Activated T-cell treated with anti-CD3 and anti-CD28 coated beads, Interleukin-2, amount 50 U/mL, for 48 hours (primary cell): Measurements from ENCODE around the gene SFT2D1.

Experiments used
- DNase-seq, 2 experiments: peaks; one replicate each; pipeline ENCODE4 v3.0.0-alpha.2; 2020

SFT2D1 gene

GRCh38 chr6:166306378-166307081, 35.8 kb downstream of the SFT2D1 start:
- DNase-seq: no peak

- no peak for DNase-seq
Measured at GRCh38 chr6:166305562-166306117, 36.7 kb downstream of the SFT2D1 start.

GRCh38 chr6:166304106-166304505, 38.2 kb downstream of the SFT2D1 start:
- DNase-seq: no peak

- no peak for DNase-seq
Measured at GRCh38 chr6:166301611-166302529, 40.5 kb downstream of the SFT2D1 start.

- DNase-seq: no peak
Measured at GRCh38 chr6:166300357-166300987, 41.9 kb downstream of the SFT2D1 start.

GRCh38 chr6:166297606-166298005, 44.7 kb downstream of the SFT2D1 start:
- DNase-seq: no peak

GRCh38 chr6:166296035-166296883, 46.1 kb downstream of the SFT2D1 start:
- DNase-seq: no peak

- no peak for DNase-seq
Measured at GRCh38 chr6:166293731-166294584, 48.4 kb downstream of the SFT2D1 start.

- DNase-seq: no peak
Measured at GRCh38 chr6:166289207-166290060, 52.9 kb downstream of the SFT2D1 start.

- DNase-seq: no peak
Measured at GRCh38 chr6:166286839-166287271, 55.5 kb downstream of the SFT2D1 start.

- DNase-seq: no peak
Measured at GRCh38 chr6:166285233-166285632, 57.1 kb downstream of the SFT2D1 start.

GRCh38 chr6:166284640-166285039, 57.7 kb downstream of the SFT2D1 start:
- no peak for DNase-seq

GRCh38 chr6:166282394-166283032, 59.8 kb downstream of the SFT2D1 start:
- no peak for DNase-seq

GRCh38 chr6:166281104-166281503, 61.2 kb downstream of the SFT2D1 start:
- no peak for DNase-seq

GRCh38 chr6:166279393-166279679, 63.0 kb downstream of the SFT2D1 start:
- DNase-seq: no peak

- DNase-seq: no peak
Measured at GRCh38 chr6:166278579-166279392, 63.6 kb downstream of the SFT2D1 start.

GRCh38 chr6:166277892-166278578, 64.3 kb downstream of the SFT2D1 start:
- no peak for DNase-seq

GRCh38 chr6:166277018-166277417, 65.3 kb downstream of the SFT2D1 start:
- no peak for DNase-seq
